Activated CD4-positive, alpha-beta memory T cell treated with anti-CD3 and anti-CD28 coated beads for 36 hours (primary cell): ENCODE measurements around the gene FLNA. TPM values are rescaled to one million over a fixed set of nuclear protein-coding genes. Genes with fewer than 3 reads are reported as not detected.
A peak's percentile ranks its signal among the peaks of the same experiment; 100 is the strongest.

Experiments used
- CTCF ChIA-PET: fragments of 350-600 bp; sonication (Branson Sonifier 250); formaldehyde crosslinking; loops from one replicate; lab custom pipeline; 2021; ENCODE audit warnings: antibody characterized with exemption, inconsistent platforms; lab: Charles Lee
- POLR2A ChIA-PET: fragments of 350-600 bp; sonication (Branson Sonifier 250); formaldehyde crosslinking; loops from one replicate; lab custom pipeline; 2021; ENCODE audit warnings: antibody characterized with exemption; lab: Charles Lee
- DNase-seq: peaks from one replicate; pipeline ENCODE4 v3.0.0-alpha.2; 2020
- H3K27ac Mint-ChIP-seq: one replicate; pipeline ENCODE4 v1.8.0; 2021; ENCODE audit warnings: mixed read lengths
- H3K27me3 Mint-ChIP-seq: one replicate; pipeline ENCODE4 v1.8.0; 2021; ENCODE audit warnings: mixed read lengths
- H3K36me3 Mint-ChIP-seq: one replicate; pipeline ENCODE4 v1.8.0; 2021; ENCODE audit warnings: mixed read lengths
- H3K4me1 Mint-ChIP-seq: one replicate; pipeline ENCODE4 v1.8.0; 2021; ENCODE audit warnings: low read depth, mixed read lengths
- H3K4me3 Mint-ChIP-seq: one replicate; pipeline ENCODE4 v1.8.0; 2021; ENCODE audit warnings: mild to moderate bottlenecking, mixed read lengths
- H3K9me3 Mint-ChIP-seq: one replicate; pipeline ENCODE4 v1.8.0; 2021; ENCODE audit warnings: mixed read lengths
- intact Hi-C: fragments of 100-400 bp; cut with micrococcal nuclease; formaldehyde crosslinking; loops from one replicate; pipeline ENCODE4 v1.15.1; 2023
- total RNA-seq, 2 experiments: library from RNA; stranded (reverse); gene quantifications; one replicate each; pipeline ENCODE4 v1.2.3, GENCODE V29; 2021

Gene FLNA
- total RNA-seq, 2 experiments from 2014 or later = 1,023 to 1,032 TPM

DNA sequence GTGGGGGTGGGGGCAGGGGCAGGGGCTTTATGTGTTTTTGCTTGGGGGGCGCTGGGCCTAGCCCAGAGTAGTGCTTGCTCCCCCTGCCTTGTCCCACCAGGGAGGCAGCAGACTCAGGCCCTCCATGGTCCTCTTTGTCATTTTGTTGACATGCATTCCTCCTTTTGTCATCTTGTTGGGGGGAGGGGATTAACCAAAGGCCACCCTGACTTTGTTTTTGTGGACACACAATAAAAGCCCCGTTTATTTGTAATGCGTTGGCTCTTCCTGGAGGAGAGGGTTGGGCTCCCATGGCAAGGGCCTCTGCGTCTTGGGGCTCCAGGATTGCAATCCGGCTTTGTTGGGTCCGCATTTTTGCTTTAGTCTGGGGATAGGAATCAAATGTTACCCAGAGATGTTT, 6.8 kb upstream of the FLNA start:
- intact Hi-C loops = no loop called here
- POLR2A ChIA-PET = no interaction called here
- Mint-ChIP-seq H3K4me1 (peaks cover 20% of the 10 kb centered on the region), H3K27me3 (no peaks in the 10 kb centered on the region), H3K27ac (no peak overlapping the region), H3K4me3 (peak overlapping the region; percentile 26), H3K36me3 (peaks cover 8% of the 10 kb centered on the region), H3K9me3 (no peaks in the 10 kb centered on the region)
- no peak for DNase-seq
- CTCF ChIA-PET = interaction anchor here (2.4 kb wide), 1 partner anchor 8 kb away, joined by 10 read pairs; no protein-coding TSS in a partner anchor

GRCh38 chrX:154380787-154381186, 6.4 kb upstream of the FLNA start:
- Mint-ChIP-seq H3K36me3 (peaks cover 8% of the 10 kb centered on the region), H3K27ac (peak overlapping the region; percentile 70), H3K4me1 (peaks cover 20% of the 10 kb centered on the region), H3K27me3 (no peaks in the 10 kb centered on the region), H3K4me3 (peak overlapping the region; percentile 83), H3K9me3 (no peaks in the 10 kb centered on the region)
- POLR2A ChIA-PET = interaction anchor here (1.2 kb wide), 1 partner anchor 10 kb away, joined by 3 read pairs; no protein-coding TSS in a partner anchor
- DNase-seq = no peak
- CTCF ChIA-PET = no interaction called here
- intact Hi-C loops = no loop called here

- H3K36me3 Mint-ChIP-seq = peaks cover 8% of the 10 kb centered on the region
- H3K27me3 Mint-ChIP-seq = no peaks in the 10 kb centered on the region
- peak overlapping the region; percentile 87 for H3K27ac Mint-ChIP-seq
- peak overlapping the region; percentile 83 for H3K4me3 Mint-ChIP-seq
- intact Hi-C loops = no loop called here
- ChIA-PET CTCF (no interaction called here), POLR2A (interaction anchor here (1.1 to 1.2 kb wide), 2 partner anchors 9 to 17 kb away, joined by 3 read pairs; no protein-coding TSS in a partner anchor)
- no peak for DNase-seq
- H3K9me3 Mint-ChIP-seq = no peaks in the 10 kb centered on the region
- peaks cover 22% of the 10 kb centered on the region for H3K4me1 Mint-ChIP-seq
Observed at GRCh38 chrX:154380153-154380552, 5.7 kb upstream of the FLNA start.

DNA sequence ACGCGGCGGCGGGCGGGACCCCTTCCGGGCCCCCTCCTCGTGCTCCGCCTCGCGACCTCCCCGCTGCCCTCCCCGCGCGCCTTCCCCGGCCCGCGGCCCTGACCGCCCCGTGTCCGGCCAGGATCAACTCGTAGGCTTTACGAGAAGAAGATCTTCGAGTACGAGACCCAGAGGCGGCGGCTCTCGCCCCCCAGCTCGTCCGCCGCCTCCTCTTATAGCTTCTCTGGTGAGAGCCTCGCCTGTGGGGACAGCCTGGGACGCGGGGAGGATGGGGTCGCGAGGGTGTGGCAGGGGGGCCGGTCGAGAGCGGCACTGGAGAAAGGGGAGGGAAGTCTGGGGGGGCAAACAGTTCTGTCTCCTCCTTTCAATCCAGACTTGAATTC, 5.1 kb upstream of the FLNA start:
- intact Hi-C loops = loop anchor here (1.0 to 10.0 kb wide), 4 partner anchors 10 to 405 kb away; partner anchors contain the start of genes GDI1, HCFC1, MECP2 and TMEM187
- Mint-ChIP-seq H3K36me3 (peaks cover 8% of the 10 kb centered on the region), H3K27me3 (no peaks in the 10 kb centered on the region), H3K27ac (peak overlapping the region; percentile 87), H3K4me1 (peaks cover 24% of the 10 kb centered on the region), H3K9me3 (no peaks in the 10 kb centered on the region), H3K4me3 (peak overlapping the region; percentile 83)
- ChIA-PET CTCF (interaction anchor here (0.9 kb wide), 1 partner anchor 147 kb away, joined by 3 read pairs; no protein-coding TSS in a partner anchor), POLR2A (interaction anchor here (1.0 to 1.2 kb wide), 3 partner anchors 8 to 19 kb away, joined by 3 read pairs; no protein-coding TSS in a partner anchor)
- DNase-seq = no peak

DNA sequence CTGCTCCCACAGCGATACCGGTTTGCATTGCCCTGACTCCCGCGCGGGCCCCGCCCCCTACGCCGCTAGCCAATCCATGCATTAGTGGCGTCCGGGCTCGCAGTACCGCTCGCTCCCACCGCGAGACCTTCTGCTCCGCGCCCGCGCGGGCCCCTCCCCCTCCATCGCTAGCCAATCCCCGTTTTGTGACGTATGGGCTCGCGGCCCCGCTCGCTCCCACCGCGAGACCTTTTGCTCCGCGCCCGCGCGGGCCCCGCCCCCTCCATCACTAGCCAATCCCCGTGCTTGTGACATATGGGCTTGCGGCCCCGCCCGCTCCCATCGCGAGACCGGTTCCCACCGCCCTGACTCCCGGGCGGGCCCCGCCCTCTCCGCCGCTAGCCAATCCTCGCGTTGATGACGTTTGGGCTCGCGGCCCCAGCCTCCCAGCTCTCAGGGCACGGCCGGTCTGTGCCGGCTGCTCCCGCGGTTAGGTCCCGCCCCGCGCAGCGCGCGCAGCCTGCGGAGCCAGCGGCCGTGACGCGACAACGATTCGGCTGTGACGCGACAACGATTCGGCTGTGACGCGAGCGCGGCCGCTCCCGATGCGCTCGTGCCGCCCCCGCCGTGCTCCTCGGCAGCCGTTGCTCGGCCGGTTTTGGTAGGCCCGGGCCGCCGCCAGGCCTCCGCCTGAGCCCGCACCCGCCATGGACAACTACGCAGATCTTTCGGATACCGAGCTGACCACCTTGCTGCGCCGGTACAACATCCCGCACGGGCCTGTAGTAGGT, 4.5 kb upstream of the FLNA start, which contains the start of gene EMD:
Gene EMD (plus strand): TSS at position 497 of the 770 bp plus-strand sequence. CDS start 190 bp downstream, at position 687.
- H3K27me3 Mint-ChIP-seq = no peaks in the 10 kb centered on the region
- H3K27ac Mint-ChIP-seq = peak within 1 kb of the TSS; percentile 87
- ChIA-PET POLR2A (interaction anchor here (0.6 to 1.1 kb wide), 3 partner anchors 8 to 20 kb away, joined by 3 read pairs; no protein-coding TSS in a partner anchor), CTCF (interaction anchor here (0.9 kb wide), 1 partner anchor 148 kb away, joined by 3 read pairs; no protein-coding TSS in a partner anchor)
- intact Hi-C loops = loop anchor here (1.0 to 10.0 kb wide), 5 partner anchors 10 to 451 kb away; partner anchors contain the start of genes GDI1, HCFC1, MECP2 and TMEM187
- peaks cover 24% of the 10 kb centered on the region for H3K4me1 Mint-ChIP-seq
- DNase-seq = peak; percentile 97
- peaks cover 8% of the 10 kb centered on the region for H3K36me3 Mint-ChIP-seq
- H3K4me3 Mint-ChIP-seq = peak within 1 kb of the TSS; percentile 83
- no peaks in the 10 kb centered on the region for H3K9me3 Mint-ChIP-seq

DNA sequence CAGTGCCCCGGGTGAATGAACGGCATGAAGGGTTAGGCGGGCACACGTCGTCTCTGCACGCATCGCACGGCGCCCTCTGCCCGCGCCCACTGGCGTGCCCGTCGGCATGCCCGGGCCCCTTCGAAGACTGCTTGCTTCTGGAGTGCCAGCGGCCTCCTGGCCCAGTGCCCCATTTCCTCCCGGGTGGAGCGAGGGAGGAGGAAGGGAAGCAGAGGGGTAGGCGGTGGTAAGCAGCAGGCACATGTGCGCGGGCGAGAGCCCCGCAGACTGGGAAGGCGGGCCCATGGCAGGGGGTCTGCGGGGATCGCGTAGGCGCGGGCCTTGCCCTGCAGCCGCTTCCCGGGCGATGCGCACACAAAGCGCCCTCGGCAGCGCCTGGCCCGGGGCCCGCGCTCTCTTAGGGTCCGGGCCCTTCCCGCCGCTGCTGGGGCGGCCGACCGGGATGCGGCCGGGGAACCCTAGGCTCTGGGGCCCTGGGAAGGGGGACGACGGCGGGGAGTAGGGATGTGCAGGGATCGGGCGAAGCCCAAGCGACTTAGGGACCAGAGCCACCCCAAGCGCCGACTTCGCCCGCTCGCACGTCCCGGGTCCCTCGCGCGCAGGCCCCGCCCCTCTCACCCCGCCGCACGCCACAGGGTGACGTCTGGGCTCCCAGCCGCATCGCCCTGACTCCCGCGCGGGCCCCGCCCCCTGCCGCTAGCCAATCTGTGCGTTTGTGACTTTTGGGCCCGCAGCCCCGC, 3.8 kb upstream of the FLNA start:
- peak overlapping the region; percentile 73 for H3K4me3 Mint-ChIP-seq
- peak; percentile 43 for DNase-seq
- ChIA-PET POLR2A (interaction anchor here (0.6 to 1.0 kb wide), 2 partner anchors 7 to 21 kb away, joined by 3 read pairs; no protein-coding TSS in a partner anchor), CTCF (interaction anchor here (0.5 to 0.9 kb wide), 2 partner anchors 149 kb away, joined by 3 read pairs; no protein-coding TSS in a partner anchor)
- peaks cover 8% of the 10 kb centered on the region for H3K36me3 Mint-ChIP-seq
- no peaks in the 10 kb centered on the region for H3K9me3 Mint-ChIP-seq
- peak overlapping the region; percentile 82 for H3K27ac Mint-ChIP-seq
- intact Hi-C loops = loop anchor here (1.0 to 10.0 kb wide), 4 partner anchors 59 to 450 kb away; partner anchors contain the start of genes GDI1, HCFC1, MECP2 and TMEM187
- no peaks in the 10 kb centered on the region for H3K27me3 Mint-ChIP-seq
- peaks cover 27% of the 10 kb centered on the region for H3K4me1 Mint-ChIP-seq

GRCh38 chrX:154376774-154377173, 2.3 kb upstream of the FLNA start:
- Mint-ChIP-seq H3K9me3 (no peaks in the 10 kb centered on the region), H3K27me3 (no peaks in the 10 kb centered on the region), H3K4me1 (peaks cover 34% of the 10 kb centered on the region), H3K4me3 (no peak overlapping the region), H3K36me3 (peaks cover 8% of the 10 kb centered on the region), H3K27ac (peak overlapping the region; percentile 82)
- POLR2A ChIA-PET = no interaction called here
- CTCF ChIA-PET = no interaction called here
- no peak for DNase-seq
- intact Hi-C loops = loop anchor here (5.0 to 10.0 kb wide), 3 partner anchors 61 to 402 kb away; partner anchors contain the start of genes GDI1, HCFC1, MECP2 and TMEM187

DNA sequence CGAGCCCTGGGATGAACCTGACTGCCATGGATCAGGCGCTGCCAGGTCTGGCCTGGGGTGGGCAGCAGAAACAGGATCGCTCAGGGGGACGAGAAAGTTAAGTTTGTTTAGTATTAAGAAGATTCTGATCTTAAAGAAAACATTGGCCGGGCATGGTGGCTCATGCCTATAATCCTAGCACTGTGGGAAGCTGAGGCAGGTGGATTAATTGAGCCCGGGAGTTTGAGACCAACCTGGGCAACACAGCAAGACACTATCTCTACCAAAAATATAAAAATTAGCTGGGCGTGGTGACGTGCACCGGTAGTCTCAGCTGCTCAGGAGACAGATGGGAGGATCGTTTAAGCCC, 696 bp upstream of the FLNA start:
- H3K27ac Mint-ChIP-seq = no peak overlapping the region
- peaks cover 25% of the 10 kb centered on the region for H3K4me1 Mint-ChIP-seq
- no peaks in the 10 kb centered on the region for H3K9me3 Mint-ChIP-seq
- intact Hi-C loops = loop anchor here (5.0 to 10.0 kb wide), 3 partner anchors 62 to 400 kb away; partner anchors contain the start of genes GDI1, HCFC1, MECP2 and TMEM187
- CTCF ChIA-PET = no interaction called here
- DNase-seq = no peak
- H3K27me3 Mint-ChIP-seq = no peaks in the 10 kb centered on the region
- POLR2A ChIA-PET = no interaction called here
- H3K36me3 Mint-ChIP-seq = peaks cover 4% of the 10 kb centered on the region
- peak overlapping the region; percentile 28 for H3K4me3 Mint-ChIP-seq

GRCh38 chrX:154373340-154374306, 811 bp downstream of the FLNA start:
- no peaks in the 10 kb centered on the region for H3K9me3 Mint-ChIP-seq
- no peaks in the 10 kb centered on the region for H3K27me3 Mint-ChIP-seq
- DNase-seq = peak; percentile 46
- ChIA-PET CTCF (interaction anchor here (1.1 to 2.0 kb wide), 10 partner anchors 9 to 281 kb away, joined by 3 to 17 read pairs (median 6); partner anchors contain the start of genes ATP6AP1, G6PD, IKBKG and RPL10), POLR2A (interaction anchor here (0.6 to 0.7 kb wide), 3 partner anchors 25 to 355 kb away, joined by 3 read pairs; no protein-coding TSS in a partner anchor)
- peaks cover 23% of the 10 kb centered on the region for H3K4me1 Mint-ChIP-seq
- intact Hi-C loops = loop anchor here (10.0 kb wide), 1 partner anchor 399 kb away; the partner anchor contains the start of genes HCFC1 and TMEM187
- H3K27ac Mint-ChIP-seq = no peak overlapping the region
- peaks cover 7% of the 10 kb centered on the region for H3K36me3 Mint-ChIP-seq
- peak overlapping the region; percentile 70 for H3K4me3 Mint-ChIP-seq

- intact Hi-C loops = loop anchor here (10.0 kb wide), 1 partner anchor 398 kb away; the partner anchor contains the start of genes HCFC1 and TMEM187
- CTCF ChIA-PET = interaction anchor here (1.2 to 2.0 kb wide), 8 partner anchors 10 to 174 kb away, joined by 3 to 17 read pairs (median 7); partner anchors contain the start of genes ATP6AP1, G6PD, IKBKG and RPL10
- H3K36me3 Mint-ChIP-seq = peaks cover 11% of the 10 kb centered on the region
- peak; percentile 58 for DNase-seq
- H3K27me3 Mint-ChIP-seq = no peaks in the 10 kb centered on the region
- H3K9me3 Mint-ChIP-seq = no peaks in the 10 kb centered on the region
- H3K27ac Mint-ChIP-seq = peak overlapping the region; percentile 89
- H3K4me1 Mint-ChIP-seq = peaks cover 30% of the 10 kb centered on the region
- peak overlapping the region; percentile 75 for H3K4me3 Mint-ChIP-seq
- POLR2A ChIA-PET = interaction anchor here (0.7 kb wide), 1 partner anchor 273 kb away, joined by 3 read pairs; no protein-coding TSS in a partner anchor
Observed at GRCh38 chrX:154372612-154373022, 1.8 kb downstream of the FLNA start.
